22Rv1 (cell line): ENCODE data around the gene ALPL.

ENCODE experiments used
- ZFX ChIP-seq: fragments of 450-650 bp; IDR thresholded peaks from 2 replicates; pipeline ENCODE4 v1.6.1; 2017; ENCODE audit warnings: antibody characterized with exemption, borderline replicate concordance
- TF ChIP-seq, protein P1 (sequence below): fragments of 450-650 bp; IDR thresholded peaks from 2 replicates; pipeline ENCODE4 v1.5.1; 2017; ENCODE audit warnings: mild to moderate bottlenecking

DNA sequence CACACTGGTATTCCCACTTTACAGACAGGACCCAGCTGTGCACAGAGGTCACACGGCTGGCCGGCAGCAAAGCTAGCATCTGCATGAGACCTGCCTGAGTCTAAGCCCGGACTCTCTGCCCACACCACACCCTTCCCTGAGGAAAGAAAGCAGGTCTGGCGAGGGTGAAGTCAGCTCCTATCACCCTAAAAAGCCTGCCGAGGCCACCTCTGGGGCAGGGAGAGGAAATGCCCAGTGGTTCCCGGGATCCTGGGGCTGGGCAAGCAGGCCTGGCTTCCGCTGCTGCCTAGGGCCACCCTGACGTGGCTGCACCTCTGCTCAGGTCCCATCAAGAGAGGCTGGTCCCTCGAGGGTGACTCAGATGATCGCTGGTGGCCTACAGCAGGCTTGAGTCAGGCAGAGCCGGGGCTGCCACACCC, 117.7 kb downstream of the ALPL start:
- TF ChIP-seq, protein P1, sequence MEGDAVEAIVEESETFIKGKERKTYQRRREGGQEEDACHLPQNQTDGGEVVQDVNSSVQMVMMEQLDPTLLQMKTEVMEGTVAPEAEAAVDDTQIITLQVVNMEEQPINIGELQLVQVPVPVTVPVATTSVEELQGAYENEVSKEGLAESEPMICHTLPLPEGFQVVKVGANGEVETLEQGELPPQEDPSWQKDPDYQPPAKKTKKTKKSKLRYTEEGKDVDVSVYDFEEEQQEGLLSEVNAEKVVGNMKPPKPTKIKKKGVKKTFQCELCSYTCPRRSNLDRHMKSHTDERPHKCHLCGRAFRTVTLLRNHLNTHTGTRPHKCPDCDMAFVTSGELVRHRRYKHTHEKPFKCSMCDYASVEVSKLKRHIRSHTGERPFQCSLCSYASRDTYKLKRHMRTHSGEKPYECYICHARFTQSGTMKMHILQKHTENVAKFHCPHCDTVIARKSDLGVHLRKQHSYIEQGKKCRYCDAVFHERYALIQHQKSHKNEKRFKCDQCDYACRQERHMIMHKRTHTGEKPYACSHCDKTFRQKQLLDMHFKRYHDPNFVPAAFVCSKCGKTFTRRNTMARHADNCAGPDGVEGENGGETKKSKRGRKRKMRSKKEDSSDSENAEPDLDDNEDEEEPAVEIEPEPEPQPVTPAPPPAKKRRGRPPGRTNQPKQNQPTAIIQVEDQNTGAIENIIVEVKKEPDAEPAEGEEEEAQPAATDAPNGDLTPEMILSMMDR, result no peak
- TF ChIP-seq ZFX, result no peak
